ENCODE results near the gene NEK4.

The NEK4 gene

DNA sequence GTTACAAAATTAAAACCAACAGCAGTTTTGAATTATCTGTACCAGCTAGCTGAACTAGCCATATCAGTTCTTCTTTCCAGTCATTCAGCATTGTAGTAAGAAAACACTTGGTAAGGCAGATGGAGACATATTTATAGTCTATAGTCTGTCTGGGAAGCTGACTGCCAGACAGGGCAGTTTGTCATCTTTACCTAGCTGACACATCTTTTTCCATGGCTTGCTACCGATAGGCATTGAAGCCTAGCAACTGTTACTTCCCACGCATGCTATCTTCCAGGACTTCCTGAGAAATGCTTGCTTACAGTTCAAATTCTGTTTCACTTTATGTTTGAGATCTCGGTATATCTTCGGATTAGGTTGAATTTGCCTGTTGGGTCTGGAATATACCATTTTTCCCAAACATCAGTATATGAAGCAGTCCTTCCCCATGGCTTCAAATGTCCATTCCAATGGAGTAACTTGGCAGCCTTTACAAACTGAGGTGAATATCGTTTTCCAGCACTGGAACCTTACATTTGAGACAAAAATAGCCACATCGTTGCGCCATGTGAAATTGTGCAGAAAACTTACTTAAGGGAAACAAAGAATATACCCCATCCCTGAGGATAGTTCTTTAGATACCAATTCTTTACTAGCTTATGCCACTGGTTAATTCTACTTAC is 76.1 kb downstream of the NEK4 start:
- peaks cover 12% of the 10 kb centered on the region; the same call in 1 of the 2 replicates for H3K79me2 ChIP-seq (ENCODE audit: insufficient read depth, low read depth)

DNA sequence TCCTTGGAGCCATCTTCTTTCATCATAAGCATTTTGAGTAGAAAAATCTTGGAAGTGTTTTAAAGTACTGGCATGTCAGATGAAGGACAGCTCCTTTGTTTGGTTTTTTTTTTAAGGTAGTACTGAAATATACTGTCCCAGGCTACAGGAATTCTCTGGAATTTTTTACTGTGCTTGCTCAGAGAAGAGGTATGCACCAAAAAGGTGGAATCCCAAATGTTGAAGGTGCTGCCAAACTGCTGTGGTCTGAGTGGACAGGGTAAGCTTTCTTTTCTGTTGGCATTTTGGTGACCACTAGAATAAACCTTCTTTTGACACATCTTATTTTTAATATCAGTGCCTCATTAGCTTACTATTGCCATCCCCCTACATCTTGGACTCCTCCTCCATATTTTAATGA is 77.7 kb downstream of the NEK4 start:
- H3K79me2 ChIP-seq (ENCODE audit: insufficient read depth, low read depth), result peaks cover 27% of the 10 kb centered on the region
- TF ChIP-seq, protein P1, sequence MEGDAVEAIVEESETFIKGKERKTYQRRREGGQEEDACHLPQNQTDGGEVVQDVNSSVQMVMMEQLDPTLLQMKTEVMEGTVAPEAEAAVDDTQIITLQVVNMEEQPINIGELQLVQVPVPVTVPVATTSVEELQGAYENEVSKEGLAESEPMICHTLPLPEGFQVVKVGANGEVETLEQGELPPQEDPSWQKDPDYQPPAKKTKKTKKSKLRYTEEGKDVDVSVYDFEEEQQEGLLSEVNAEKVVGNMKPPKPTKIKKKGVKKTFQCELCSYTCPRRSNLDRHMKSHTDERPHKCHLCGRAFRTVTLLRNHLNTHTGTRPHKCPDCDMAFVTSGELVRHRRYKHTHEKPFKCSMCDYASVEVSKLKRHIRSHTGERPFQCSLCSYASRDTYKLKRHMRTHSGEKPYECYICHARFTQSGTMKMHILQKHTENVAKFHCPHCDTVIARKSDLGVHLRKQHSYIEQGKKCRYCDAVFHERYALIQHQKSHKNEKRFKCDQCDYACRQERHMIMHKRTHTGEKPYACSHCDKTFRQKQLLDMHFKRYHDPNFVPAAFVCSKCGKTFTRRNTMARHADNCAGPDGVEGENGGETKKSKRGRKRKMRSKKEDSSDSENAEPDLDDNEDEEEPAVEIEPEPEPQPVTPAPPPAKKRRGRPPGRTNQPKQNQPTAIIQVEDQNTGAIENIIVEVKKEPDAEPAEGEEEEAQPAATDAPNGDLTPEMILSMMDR (conservative IDR thresholded peaks at IDR 0.05; ENCODE audit: low read depth, low read length), result no peak
- no peaks in the 10 kb centered on the region for H4K20me1 ChIP-seq (ENCODE audit: insufficient read depth)

More for the DNA sequence above, 76.1 kb downstream of the NEK4 start:
- no peak overlapping the region for H3K9ac ChIP-seq
- peak overlapping the region; percentile 44; the same call in 1 of the 2 replicates for H3K4me2 ChIP-seq
- H3K27ac ChIP-seq, result no peak overlapping the region
- TF ChIP-seq, protein P1 (conservative IDR thresholded peaks at IDR 0.05; ENCODE audit: low read depth, low read length), result no peak
- H3K4me1 ChIP-seq (ENCODE audit: low read depth, poor library complexity, severe bottlenecking), result peaks cover 79% of the 10 kb centered on the region
- H2AFZ ChIP-seq (ENCODE audit: low read depth), result no peak overlapping the region
- no peaks in the 10 kb centered on the region for H3K27me3 ChIP-seq (ENCODE audit: insufficient read depth, low read depth)
- H3K4me3 ChIP-seq (IDR thresholded peaks at IDR 0.05; ENCODE audit: insufficient read depth, low read depth, low read length), result no peak overlapping the region
- H4K20me1 ChIP-seq (ENCODE audit: insufficient read depth), result no peaks in the 10 kb centered on the region
- H3K36me3 ChIP-seq (ENCODE audit: insufficient read depth), result peaks cover 2% of the 10 kb centered on the region; the same call in 1 of the 2 replicates

DNA sequence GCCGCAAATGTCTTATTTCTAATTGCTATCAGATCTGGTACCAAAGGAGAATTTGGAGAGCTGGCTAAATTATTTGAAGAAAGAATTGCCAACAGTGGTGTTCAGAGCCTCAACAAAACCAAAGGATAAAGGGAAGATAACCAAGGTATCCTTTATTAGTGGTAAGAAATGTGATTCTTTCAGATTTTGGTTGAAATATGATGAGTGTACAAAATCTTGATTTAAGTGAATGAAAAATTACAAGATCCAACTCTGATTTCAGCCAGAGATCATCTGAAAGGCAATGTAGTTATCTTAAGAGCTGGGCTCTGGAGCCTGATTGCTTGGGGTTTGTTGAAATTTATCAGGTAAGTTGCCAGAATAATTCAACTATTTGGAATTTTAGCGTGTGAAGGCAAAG is 80.2 kb downstream of the NEK4 start:
- Histone ChIP-seq H3K36me3 (ENCODE audit: insufficient read depth) (peaks cover 17% of the 10 kb centered on the region; the same call in 1 of the 2 replicates), H3K9ac (no peak overlapping the region), H3K27me3 (ENCODE audit: insufficient read depth, low read depth) (no peaks in the 10 kb centered on the region), H3K4me3 (IDR thresholded peaks at IDR 0.05; ENCODE audit: insufficient read depth, low read depth, low read length) (no peak overlapping the region), H4K20me1 (ENCODE audit: insufficient read depth) (no peaks in the 10 kb centered on the region), H3K4me2 (no peak overlapping the region), H3K79me2 (ENCODE audit: insufficient read depth, low read depth) (peaks cover 49% of the 10 kb centered on the region), H3K4me1 (ENCODE audit: low read depth, poor library complexity, severe bottlenecking) (peaks cover 80% of the 10 kb centered on the region), H2AFZ (ENCODE audit: low read depth) (no peak overlapping the region), H3K27ac (no peak overlapping the region)
- TF ChIP-seq, protein P1 (conservative IDR thresholded peaks at IDR 0.05; ENCODE audit: low read depth, low read length), result no peak

More for the DNA sequence above, 77.7 kb downstream of the NEK4 start:
- Histone ChIP-seq H3K27ac (no peak overlapping the region), H3K4me3 (IDR thresholded peaks at IDR 0.05; ENCODE audit: insufficient read depth, low read depth, low read length) (no peak overlapping the region), H3K9ac (no peak overlapping the region), H3K36me3 (ENCODE audit: insufficient read depth) (peaks cover 7% of the 10 kb centered on the region; the same call in 1 of the 2 replicates), H3K4me2 (no peak overlapping the region), H3K27me3 (ENCODE audit: insufficient read depth, low read depth) (no peaks in the 10 kb centered on the region), H3K4me1 (ENCODE audit: low read depth, poor library complexity, severe bottlenecking) (peaks cover 94% of the 10 kb centered on the region), H2AFZ (ENCODE audit: low read depth) (no peak overlapping the region)

DNA sequence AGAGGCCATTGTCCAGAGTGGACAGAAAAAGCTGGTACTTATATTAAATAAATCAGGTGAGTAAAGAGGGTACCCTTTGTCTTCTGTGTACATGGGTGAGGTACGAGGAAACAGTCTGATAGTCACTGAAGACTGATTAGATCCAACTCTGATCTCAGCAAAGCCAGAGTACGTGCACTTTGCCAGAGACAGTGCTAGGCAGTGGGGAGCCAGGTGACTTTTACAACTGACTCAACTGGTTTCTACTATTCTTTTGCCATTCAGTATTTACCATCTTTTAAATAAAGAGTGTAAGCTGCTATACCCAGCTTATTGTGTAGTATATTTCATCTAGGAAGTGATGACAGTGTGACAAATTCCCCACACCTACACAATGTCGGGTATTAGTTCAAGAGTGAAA is 81.6 kb downstream of the NEK4 start:
- Histone ChIP-seq H3K36me3 (ENCODE audit: insufficient read depth) (peaks cover 17% of the 10 kb centered on the region; the same call in 1 of the 2 replicates), H2AFZ (ENCODE audit: low read depth) (no peak overlapping the region), H4K20me1 (ENCODE audit: insufficient read depth) (no peaks in the 10 kb centered on the region), H3K4me1 (ENCODE audit: low read depth, poor library complexity, severe bottlenecking) (peaks cover 73% of the 10 kb centered on the region), H3K4me2 (no peak overlapping the region), H3K4me3 (IDR thresholded peaks at IDR 0.05; ENCODE audit: insufficient read depth, low read depth, low read length) (no peak overlapping the region), H3K9ac (no peak overlapping the region), H3K27me3 (ENCODE audit: insufficient read depth, low read depth) (no peaks in the 10 kb centered on the region), H3K79me2 (ENCODE audit: insufficient read depth, low read depth) (peaks cover 60% of the 10 kb centered on the region), H3K27ac (no peak overlapping the region; the same call in 1 of the 2 replicates)
- TF ChIP-seq, protein P1 (conservative IDR thresholded peaks at IDR 0.05; ENCODE audit: low read depth, low read length), result no peak

All from KMS-11 (cell line).